ENCODE measurements around the gene PPP1R13L. TPM values are rescaled to one million over a fixed set of nuclear protein-coding genes. Genes with fewer than 3 reads are reported as not detected.

PPP1R13L gene
- total RNA-seq, 1 donor from 2014 or later, result 20.5 TPM

DNA sequence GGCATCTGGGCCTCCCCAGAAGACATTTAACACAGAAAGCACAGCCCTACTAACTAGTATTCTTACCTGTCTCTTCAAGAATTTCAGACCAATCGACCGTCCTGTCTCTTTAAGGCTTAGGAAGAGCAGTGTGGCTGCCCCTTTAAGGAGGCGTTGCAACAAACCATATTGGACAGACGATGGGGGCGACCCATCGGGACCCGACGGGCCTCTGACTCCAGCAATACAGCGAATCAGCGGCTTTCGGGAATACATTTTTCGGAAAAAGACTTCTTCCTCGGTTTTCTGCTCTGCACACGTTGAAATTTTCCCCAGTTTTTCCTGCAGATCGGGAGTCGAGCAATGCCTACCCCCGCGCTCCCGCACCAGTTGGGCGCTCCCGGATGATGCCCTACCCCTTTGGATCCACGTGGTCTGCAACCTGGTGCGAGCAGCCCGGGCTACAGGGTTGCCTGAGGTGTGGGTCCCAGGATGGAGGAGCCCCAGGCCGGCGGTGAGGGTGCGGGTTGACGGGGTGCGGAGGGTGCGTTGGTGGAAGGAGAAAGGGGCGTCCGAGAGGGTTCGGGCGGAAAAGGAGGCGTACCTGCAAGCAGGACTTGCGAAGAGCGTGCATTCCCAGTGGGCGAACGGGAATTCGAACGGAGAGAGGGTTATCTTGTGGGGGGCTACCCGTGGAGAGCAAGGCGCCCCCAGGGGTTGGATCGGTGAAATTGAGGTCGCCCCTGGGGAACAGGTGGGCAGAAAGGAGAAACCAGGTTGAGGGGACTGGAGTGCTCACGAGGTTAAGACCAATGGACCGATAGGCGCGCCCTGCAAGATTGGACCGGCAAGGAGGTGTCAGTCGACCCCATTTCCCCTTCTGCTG is 1.6 kb upstream of the PPP1R13L start, which contains the start of gene POLR1G:
Gene POLR1G, plus strand, starts transcription at position 419 of the 865 bp plus-strand sequence. Its CDS starts 53 bp downstream, at position 472.
- DNase-seq, result peak; percentile 92

DNA sequence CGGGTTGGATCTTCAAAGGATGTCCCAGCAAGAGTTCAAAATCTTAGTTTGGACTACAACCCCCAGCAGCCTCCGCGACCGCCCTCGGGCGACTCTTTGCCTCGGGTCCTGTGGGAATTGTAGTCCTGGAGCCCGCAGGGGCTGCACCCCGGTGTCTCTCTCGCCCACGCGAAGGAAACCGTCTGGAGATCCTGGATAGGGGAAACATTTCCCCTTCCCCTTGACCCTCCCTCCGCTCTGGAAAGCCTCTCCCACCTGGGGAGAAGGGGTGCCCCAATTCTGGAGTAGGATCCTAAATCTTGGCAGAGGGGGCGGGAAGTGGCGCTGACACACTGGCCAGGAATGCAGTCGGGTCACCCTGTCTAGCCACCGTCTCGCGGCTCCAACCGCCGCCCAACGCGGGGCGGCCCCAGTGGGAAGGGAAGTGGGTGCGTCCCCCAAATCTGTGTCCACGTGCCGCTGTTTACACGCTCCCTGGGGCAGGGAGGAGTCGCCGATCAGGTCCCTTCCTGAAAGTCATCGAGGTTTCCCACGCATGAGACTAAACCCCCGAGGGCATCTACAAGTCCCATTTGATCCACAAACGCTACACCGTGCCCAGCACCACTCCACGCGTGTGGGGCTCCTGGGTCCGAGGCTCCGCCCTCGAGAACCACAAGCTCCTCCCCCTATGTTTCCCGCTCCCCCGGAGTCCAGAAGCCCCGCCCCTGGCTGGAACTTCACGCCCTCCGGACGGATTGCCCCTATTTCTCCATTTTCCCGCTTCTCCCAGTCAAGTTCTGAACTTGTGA is 761 bp upstream of the PPP1R13L start:
- DNase-seq, result peak; percentile 91

DNA sequence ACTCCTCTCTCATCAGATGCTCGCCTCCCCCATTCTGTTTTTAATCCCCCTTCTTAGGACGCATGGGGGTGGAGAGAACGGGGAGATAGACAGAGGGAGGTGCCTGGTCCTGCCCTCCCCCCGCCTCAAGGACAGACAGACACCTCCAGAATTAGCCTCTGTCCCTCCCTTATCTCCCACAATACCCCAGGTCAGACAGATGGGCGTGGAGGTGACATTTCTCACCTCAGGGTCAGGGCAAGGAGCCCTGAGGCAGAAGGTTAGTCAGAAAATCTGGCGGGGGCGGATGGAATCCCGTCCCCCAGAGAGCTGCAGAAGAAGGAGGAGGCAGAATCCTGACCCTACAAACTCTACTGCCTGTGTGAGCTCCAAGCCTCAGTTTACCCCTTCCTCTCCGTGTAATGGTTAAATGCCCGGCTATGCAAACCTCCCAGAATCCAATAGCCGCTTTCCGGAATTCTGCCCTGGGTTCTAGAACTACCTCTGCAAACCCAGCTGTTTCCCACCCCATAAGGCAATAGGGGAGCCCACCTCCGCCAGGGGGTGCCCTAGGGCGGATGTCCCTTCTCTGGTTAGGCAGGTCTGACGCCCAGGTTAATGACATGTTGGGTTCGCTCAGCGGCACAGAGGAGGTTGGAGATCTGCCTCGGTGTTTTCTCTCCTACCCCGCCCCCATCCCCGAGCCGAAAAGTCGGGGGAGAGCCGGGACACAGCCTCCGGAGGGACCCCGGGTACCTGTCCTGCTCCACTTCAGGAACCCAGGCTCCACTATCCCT is 900 bp downstream of the PPP1R13L start:
- peak; percentile 42 for DNase-seq

DNA sequence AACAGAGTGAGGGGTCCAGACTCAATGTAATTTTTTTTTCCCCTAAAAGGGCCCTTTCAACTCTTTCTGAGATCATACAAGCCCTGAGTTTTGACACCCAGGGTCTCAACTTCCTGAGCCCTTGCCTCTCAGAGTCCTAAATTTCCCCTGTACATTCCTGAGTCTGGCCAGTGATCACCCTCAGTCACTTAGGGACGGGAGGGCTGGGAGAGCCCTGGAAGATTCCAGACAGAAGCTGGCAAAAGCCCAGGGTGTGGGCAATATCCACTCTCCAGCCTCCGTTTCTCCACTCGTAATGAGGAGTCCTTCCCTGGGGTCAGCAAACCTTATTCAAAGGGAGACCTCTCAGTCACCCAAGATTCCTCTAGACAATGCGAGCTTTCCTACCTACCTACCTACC is 1.6 kb downstream of the PPP1R13L start:
- DNase-seq, result no peak

- peak; percentile 64 for DNase-seq
Measured at GRCh38 chr19:45402298-45403061, 2.4 kb downstream of the PPP1R13L start.

DNA sequence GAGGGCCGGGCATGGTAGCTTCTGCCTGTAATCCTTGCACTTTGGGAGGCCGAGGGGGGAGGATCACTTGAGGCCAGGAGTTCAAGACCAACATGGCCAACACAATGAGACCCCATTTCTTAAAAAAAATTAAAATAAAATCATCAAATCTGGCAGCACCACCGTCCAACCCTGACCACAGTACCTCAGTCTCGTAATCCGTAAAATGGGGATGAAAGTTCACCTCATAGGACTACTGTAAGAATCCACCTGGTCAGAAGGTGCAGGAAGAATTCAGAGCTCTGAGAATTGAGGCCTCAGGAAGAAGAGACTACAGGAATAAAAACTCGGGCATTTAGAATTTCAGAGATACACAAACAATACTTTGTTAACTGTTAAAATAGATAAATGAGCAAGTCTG is 3.1 kb downstream of the PPP1R13L start:
- no peak for DNase-seq

DNA sequence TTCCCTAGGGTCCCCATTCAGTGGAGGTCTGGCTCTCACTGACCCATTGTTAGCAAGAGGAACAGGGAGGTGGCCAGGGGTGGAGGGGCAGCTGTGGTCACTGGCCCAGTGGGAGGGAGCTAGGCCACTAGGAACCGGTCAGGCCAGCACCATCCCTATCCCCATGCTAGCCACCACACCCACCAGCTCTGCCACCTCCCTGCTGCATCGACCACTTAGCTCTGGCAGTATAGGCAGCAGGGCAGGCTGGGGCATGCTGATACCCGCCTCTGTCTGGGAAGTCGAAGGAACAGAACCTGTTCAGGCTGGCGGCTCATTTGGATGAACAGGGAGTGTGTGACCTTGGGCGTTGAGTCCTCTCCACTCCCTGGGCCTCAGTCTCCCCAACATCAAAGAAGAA is 4.7 kb downstream of the PPP1R13L start:
- DNase-seq, result peak; percentile 29

GRCh38 chr19:45395821-45396617 is 8.8 kb downstream of the PPP1R13L start:
- no peak for DNase-seq

- no peak for DNase-seq
Measured at GRCh38 chr19:45391871-45392665, 12.8 kb downstream of the PPP1R13L start.

GRCh38 chr19:45391346-45391745 is 13.5 kb downstream of the PPP1R13L start:
- no peak for DNase-seq

DNA sequence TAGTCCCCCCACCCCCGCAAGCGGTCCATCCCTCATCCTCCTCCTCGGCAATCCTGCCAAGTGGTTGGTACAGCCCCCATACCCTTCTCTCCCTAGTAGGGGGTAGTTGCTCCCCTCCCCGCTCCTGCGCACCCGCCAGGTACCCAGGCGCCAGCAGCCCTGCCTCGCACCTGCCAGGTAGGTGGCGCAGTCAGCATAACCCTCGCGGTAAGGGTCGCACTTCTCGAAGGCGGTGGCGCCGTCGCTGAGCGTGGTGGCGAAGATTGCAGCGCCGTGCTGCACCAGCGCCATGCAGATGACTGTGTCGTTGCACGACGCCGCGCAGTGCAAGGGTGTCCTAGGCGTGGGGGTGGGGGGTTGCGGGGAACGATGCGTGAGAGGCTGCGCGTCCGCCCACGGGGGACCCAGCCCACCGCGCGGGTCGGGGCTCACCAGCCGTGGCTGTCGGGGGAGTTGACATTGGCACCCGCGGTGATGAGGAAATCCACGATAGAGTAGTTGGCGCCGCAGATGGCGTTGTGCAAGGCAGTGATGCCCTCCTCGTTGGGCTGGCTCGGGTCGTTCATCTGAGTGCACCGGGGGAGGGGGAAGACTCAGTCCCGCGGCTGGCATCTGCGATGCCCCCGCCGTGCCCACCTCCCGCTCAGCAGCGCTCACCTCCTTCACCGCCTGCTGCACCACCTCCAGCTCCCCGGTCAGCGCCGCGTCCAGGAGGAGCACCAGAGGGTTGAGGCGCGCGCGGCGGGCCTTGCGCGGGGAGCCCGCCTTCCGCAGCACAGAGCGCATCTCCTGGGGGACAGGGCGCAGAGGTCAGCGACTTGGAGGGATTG is 19.3 kb downstream of the PPP1R13L start:
- DNase-seq, result no peak

DNA sequence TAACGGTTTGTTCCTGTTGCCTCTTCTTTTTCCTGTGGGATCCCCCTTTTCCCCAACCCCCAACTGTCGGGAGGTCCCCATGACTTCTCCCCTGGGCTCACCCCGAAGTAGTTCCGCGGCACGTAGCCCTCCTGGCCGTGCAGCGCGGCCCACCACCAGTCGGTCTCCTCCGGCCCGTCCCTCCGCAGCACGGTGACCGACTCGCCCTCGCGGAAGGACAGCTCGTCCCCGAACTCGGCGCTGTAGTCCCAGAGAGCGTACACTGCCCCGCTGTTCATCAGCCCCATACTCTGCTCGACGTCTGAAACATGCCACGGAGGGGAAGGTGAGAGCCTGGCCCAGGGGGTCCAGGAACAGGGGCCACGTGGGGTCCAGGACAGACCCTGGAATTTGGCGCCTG is 22.4 kb downstream of the PPP1R13L start:
- no peak for DNase-seq

- no peak for DNase-seq
Measured at GRCh38 chr19:45380107-45380506, 24.8 kb downstream of the PPP1R13L start.

DNA sequence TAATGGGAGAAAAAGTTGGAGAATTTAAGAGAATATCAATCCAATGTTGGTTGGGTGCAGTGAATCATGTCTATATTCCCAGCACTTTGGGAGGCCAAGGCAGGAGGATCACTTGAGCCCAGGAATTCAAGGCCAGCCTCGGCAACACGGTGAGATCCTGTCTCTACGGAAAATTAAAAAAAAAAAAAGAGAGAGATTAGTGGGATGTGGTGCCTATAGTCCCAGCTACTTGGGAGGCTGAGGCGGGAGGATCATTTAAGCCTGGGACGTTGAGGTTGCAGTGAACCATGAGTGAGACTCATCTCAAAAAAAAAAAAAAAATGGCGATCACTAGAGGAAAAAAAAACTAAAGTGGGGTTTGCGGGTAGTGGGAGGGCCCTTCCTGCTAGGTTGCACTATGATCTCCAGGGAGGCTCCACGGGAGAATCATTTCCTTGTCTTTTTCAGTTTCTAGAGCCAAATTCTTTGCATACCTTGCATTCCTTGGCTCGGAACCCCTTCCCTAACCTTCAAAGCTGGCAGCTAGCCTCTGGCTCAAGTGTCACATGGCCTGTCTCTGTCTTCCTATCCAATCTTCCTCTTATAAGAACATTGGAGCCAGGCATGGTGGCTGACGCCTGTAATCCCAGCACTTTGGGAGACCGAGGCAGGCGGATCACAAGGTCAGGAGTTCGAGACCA is 28.7 kb downstream of the PPP1R13L start:
- DNase-seq, result peak; percentile 58

DNA sequence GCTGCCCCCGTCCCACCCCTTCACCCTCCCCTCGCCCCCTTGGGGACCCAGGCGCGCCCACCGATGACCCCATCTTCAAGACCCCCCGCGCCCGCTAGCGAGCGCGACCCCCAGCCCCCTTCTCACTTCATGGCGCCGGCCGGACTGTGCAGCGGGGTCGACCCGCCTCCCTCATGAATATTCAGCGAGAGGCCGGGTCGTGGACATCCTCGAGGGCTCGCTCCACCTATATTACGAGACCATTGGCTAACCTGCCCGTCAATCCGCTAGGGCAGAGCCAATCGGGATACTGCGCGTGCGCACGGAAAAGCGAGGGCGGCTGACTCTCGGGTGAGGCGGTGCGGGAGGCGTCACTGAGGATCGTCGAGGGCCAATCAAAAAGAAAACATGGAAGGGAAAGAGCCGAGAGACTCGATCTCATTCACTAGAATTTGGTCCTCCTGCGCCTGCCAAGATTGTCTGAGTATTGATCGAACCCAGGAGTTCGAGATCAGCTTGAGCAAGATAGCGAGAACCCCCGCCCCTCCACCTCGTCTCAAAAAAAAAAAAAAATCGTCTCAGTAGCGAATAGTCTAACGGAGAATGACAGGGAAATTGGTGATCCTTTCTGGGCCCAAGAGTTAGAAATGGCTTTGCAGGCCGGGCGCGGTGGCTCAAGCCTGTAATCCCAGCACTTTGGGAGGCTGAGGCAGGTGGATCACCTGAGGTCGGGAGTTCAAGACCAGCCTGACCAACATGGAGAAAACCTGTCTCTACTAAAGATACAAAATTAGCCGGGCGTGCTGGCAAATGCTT is 34.3 kb downstream of the PPP1R13L start, which contains the start of gene ERCC2:
Gene ERCC2, minus strand, starts transcription at position 164 of the 795 bp plus-strand sequence. Its CDS starts 33 bp downstream, at position 131.
- peak; percentile 100 for DNase-seq

DNA sequence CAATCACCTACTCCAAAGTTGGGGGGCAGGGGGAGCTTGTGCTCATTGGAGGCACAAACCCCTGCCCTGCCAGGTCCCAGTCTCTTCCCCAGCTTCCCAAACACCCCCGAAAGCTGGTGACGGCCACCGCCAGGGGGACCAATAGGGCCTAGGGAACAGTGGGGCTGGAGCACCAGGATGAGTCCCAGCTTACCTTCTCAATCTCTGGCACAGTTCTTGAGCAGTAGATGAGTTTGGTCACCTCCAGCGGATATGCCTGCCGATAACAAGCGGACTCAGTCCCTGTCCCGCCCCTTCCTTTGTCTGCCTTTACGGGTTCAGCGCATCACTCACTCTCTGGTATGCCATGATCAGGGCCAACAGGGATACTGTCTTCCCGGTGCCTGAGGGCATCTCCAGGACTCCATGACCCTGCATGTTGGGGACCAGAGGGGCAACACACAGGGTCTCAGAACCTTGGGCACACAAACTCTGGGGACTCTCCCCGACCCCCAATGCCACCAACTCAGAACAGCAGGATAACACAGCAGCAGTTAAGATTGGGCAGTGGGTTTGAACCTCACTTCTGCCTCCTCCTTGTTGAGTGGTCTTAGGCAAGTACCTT is 36.0 kb downstream of the PPP1R13L start:
- no peak for DNase-seq

GRCh38 chr19:45368127-45368526 is 36.7 kb downstream of the PPP1R13L start:
- DNase-seq, result no peak
